Gastrocnemius medialis (tissue), 4 donors: ENCODE data around the gene FERMT1. TPM values are rescaled to one million over a fixed set of nuclear protein-coding genes. Genes with fewer than 3 reads are reported as not detected.

ENCODE experiments used
- ATAC-seq, 2 donors: fragments of 150-250 bp; one replicate each; pipeline ENCODE4 v1.9.1; 2016
- DNase-seq, 2 donors: peaks; one replicate each; pipeline ENCODE4 v3.0.0-alpha.2; 2019
- H3K27ac ChIP-seq, 4 donors: fragments of 200-600 bp; sonication (generic); 1 replicate in 1 of 4; 2 replicates in 3 of 4; pipeline ENCODE4 v1.5.1; 2016 to 2018; ENCODE audit warnings: mild to moderate bottlenecking in 2 of 4, moderate library complexity in 1 of 4
- H3K27me3 ChIP-seq, 3 donors: fragments of 200-600 bp; sonication (generic) in 2 of 3; 1 replicate in 1 of 3; 2 replicates in 2 of 3; pipeline versions ENCODE4 v1.5.1 to v1.6.0; 2016 to 2019; ENCODE audit warnings: mild to moderate bottlenecking in 1 of 3, moderate library complexity in 1 of 3
- H3K36me3 ChIP-seq, 2 donors: fragments of 200-600 bp; sonication (generic) in 1 of 2; one replicate each; pipeline ENCODE4 v1.5.1; 2017 to 2018
- H3K4me1 ChIP-seq, 2 donors: fragments of 200-600 bp; sonication (generic) in 1 of 2; one replicate each; pipeline ENCODE4 v1.5.1; 2016 to 2017; ENCODE audit warnings: mild to moderate bottlenecking in 2 of 2
- H3K4me3 ChIP-seq, 4 donors: fragments of 200-600 bp; sonication (generic) in 3 of 4; 1 replicate in 1 of 4; 2 replicates in 3 of 4; pipeline ENCODE4 v1.5.1; 2016 to 2019; ENCODE audit warnings: mild to moderate bottlenecking in 2 of 4
- H3K9me3 ChIP-seq, 3 donors: fragments of 200-600 bp; sonication (generic) in 2 of 3; 1 replicate in 1 of 3; 2 replicates in 2 of 3; pipeline ENCODE4 v1.5.1; 2016 to 2019
- POLR2A ChIP-seq, 2 donors: fragments of 450-650 bp; IDR thresholded peaks; one replicate each; pipeline ENCODE4 v1.6.1; 2017; ENCODE audit warnings: antibody characterized with exemption in 2 of 2, mild to moderate bottlenecking in 2 of 2, moderate library complexity in 2 of 2
- in situ Hi-C, 4 donors: fragments of 200-750 bp; cut with MboI; loops; one replicate each; pipeline versions ENCODE4 v1.15.0 to v1.8.0; 2017; ENCODE audit warnings: low sequenced_read_pairs in 4 of 4
- intact Hi-C: fragments of 100-400 bp; cut with DNase I; formaldehyde crosslinking; loops from one replicate; pipeline ENCODE4 v1.15.1; 2023; ENCODE audit warnings: low total_unique reads
- total RNA-seq, 4 donors: library from RNA; depleted of rRNA; stranded (reverse); fragments of >200 nt; gene quantifications; one replicate each; pipeline versions ENCODE4 v1.1.0 to v1.2.3, GENCODE V29; 2016
- TF ChIP-seq, protein P1 (sequence below), 5 experiments: fragments of 450-650 bp in 3 of 5; fragments of 200-600 bp in 2 of 5; sonication (generic) in 2 of 5; IDR thresholded peaks in 4 of 5; conservative IDR thresholded peaks in 1 of 5; 1 replicate in 4 of 5; 2 replicates in 1 of 5; pipeline ENCODE4 v1.5.1; 2016 to 2019; ENCODE audit warnings: antibody characterized with exemption in 5 of 5, mild to moderate bottlenecking in 3 of 5, moderate library complexity in 3 of 5

FERMT1 gene, protein sequence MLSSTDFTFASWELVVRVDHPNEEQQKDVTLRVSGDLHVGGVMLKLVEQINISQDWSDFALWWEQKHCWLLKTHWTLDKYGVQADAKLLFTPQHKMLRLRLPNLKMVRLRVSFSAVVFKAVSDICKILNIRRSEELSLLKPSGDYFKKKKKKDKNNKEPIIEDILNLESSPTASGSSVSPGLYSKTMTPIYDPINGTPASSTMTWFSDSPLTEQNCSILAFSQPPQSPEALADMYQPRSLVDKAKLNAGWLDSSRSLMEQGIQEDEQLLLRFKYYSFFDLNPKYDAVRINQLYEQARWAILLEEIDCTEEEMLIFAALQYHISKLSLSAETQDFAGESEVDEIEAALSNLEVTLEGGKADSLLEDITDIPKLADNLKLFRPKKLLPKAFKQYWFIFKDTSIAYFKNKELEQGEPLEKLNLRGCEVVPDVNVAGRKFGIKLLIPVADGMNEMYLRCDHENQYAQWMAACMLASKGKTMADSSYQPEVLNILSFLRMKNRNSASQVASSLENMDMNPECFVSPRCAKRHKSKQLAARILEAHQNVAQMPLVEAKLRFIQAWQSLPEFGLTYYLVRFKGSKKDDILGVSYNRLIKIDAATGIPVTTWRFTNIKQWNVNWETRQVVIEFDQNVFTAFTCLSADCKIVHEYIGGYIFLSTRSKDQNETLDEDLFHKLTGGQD
- under 1 TPM in 2 of 4 donors, not detected in 2; 0.09 to 0.36 TPM for total RNA-seq

GRCh38 chr20:6122873-6123648 lies at the start of gene FERMT1:
FERMT1 (minus strand) TSS chr20:6123030; CDS start chr20:6119554, 3,476 bp downstream.
- H3K4me3 ChIP-seq: peak within 1 kb of the TSS; percentile 40 to 50 (median 48)
- no peaks in the 10 kb centered on the region for H3K9me3 ChIP-seq
- no peak within 1 kb of the TSS for H3K27ac ChIP-seq
- peak in 1 of 2 donors; percentile 23 for ATAC-seq
- no peak for DNase-seq
- no peak for TF ChIP-seq POLR2A (IDR thresholded peaks at IDR 0.05)
- H3K27me3 ChIP-seq: peaks cover 4 to 8% (median 5%) of the 10 kb centered on the region in 3 donors
- in situ Hi-C loops (no loop called here), intact Hi-C loops (no loop called here)
- no peaks in the 10 kb centered on the region for H3K36me3 ChIP-seq
- peaks cover 0 to 8% of the 10 kb centered on the region in 2 donors for H3K4me1 ChIP-seq

GRCh38 chr20:6169251-6169650 lies 46.4 kb upstream of the FERMT1 start:
- no peaks in the 10 kb centered on the region for H3K27me3 ChIP-seq
- no peak overlapping the region for H3K27ac ChIP-seq
- no peaks in the 10 kb centered on the region for H3K9me3 ChIP-seq
- ATAC-seq: no peak
- in situ Hi-C loops (no loop called here), intact Hi-C loops (no loop called here)
- H3K4me1 ChIP-seq: peaks cover 0 to 8% of the 10 kb centered on the region in 2 donors
- TF ChIP-seq, protein P1, sequence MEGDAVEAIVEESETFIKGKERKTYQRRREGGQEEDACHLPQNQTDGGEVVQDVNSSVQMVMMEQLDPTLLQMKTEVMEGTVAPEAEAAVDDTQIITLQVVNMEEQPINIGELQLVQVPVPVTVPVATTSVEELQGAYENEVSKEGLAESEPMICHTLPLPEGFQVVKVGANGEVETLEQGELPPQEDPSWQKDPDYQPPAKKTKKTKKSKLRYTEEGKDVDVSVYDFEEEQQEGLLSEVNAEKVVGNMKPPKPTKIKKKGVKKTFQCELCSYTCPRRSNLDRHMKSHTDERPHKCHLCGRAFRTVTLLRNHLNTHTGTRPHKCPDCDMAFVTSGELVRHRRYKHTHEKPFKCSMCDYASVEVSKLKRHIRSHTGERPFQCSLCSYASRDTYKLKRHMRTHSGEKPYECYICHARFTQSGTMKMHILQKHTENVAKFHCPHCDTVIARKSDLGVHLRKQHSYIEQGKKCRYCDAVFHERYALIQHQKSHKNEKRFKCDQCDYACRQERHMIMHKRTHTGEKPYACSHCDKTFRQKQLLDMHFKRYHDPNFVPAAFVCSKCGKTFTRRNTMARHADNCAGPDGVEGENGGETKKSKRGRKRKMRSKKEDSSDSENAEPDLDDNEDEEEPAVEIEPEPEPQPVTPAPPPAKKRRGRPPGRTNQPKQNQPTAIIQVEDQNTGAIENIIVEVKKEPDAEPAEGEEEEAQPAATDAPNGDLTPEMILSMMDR (IDR thresholded peaks at IDR 0.05 in 4 of 5, conservative IDR thresholded peaks at IDR 0.05 in 1 of 5): no peak
- TF ChIP-seq POLR2A (IDR thresholded peaks at IDR 0.05): no peak
- H3K36me3 ChIP-seq: no peaks in the 10 kb centered on the region
- no peak for DNase-seq
- no peak overlapping the region for H3K4me3 ChIP-seq

DNA sequence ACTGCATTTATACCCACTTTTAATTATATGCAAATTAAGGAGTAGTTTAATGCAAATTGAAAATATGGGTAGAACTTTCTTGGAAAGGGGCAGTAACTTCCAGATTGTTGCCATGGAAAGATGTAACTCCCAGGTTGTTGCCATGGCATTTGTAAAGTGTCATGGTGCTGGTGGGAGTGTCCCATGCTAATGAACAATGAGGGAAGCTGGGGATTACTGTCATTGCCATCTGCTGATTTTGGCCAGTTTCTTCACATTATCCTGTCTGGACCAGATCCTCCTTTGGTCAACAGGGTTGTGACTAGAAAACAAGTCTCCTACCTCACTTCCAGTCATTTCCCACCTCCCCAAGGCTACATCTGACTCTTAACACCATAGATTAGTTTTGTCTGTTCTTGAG lies 45.4 kb upstream of the FERMT1 start:
- peaks cover 0 to 12% of the 10 kb centered on the region in 2 donors for H3K4me1 ChIP-seq
- H3K4me3 ChIP-seq: no peak overlapping the region
- ATAC-seq: no peak
- intact Hi-C loops: no loop called here
- H3K36me3 ChIP-seq: no peaks in the 10 kb centered on the region
- TF ChIP-seq, protein P1 (IDR thresholded peaks at IDR 0.05 in 4 of 5, conservative IDR thresholded peaks at IDR 0.05 in 1 of 5): no peak
- no peak for TF ChIP-seq POLR2A (IDR thresholded peaks at IDR 0.05)
- H3K9me3 ChIP-seq: no peaks in the 10 kb centered on the region
- no peak for DNase-seq
- H3K27me3 ChIP-seq: no peaks in the 10 kb centered on the region
- no peak overlapping the region for H3K27ac ChIP-seq
- in situ Hi-C loops: no loop called here

DNA sequence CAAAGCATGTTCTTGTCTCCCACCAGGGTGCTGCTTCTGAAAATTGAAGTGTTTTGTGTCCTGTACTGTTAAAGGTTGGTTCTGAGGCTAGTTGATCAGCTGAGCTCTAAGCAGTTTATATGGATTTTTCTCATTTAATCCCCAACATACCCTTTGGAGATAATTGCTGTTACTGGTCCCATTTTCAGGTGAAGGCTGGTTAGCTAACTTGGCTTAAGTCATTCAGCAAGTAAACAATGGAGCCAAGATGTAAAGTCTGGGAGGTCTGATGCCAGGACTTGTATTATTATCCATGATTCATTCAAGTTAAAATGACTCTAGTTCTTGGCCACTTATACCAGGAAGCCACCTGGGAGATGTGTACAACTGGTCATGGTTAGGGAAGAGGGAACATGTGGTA lies 42.5 kb upstream of the FERMT1 start:
- peak in 1 of 2 donors; percentile 28 for ATAC-seq
- intact Hi-C loops: no loop called here
- H3K27me3 ChIP-seq: no peaks in the 10 kb centered on the region
- H3K36me3 ChIP-seq: no peaks in the 10 kb centered on the region
- H3K9me3 ChIP-seq: no peaks in the 10 kb centered on the region
- peak overlapping the region in 3 of 4 donors; percentile 22 to 35 (median 33) for H3K27ac ChIP-seq
- TF ChIP-seq POLR2A (IDR thresholded peaks at IDR 0.05): no peak
- TF ChIP-seq, protein P1 (IDR thresholded peaks at IDR 0.05 in 4 of 5, conservative IDR thresholded peaks at IDR 0.05 in 1 of 5): no peak
- in situ Hi-C loops: no loop called here
- H3K4me3 ChIP-seq: no peak overlapping the region
- no peak for DNase-seq
- H3K4me1 ChIP-seq: peaks cover 0 to 12% of the 10 kb centered on the region in 2 donors
